HepG2 (cell line): ENCODE results near the gene AIF1. TPM values are rescaled to one million over a fixed set of nuclear protein-coding genes. Genes with fewer than 3 reads are reported as not detected.
A peak's percentile ranks its signal among the peaks of the same experiment; 100 is the strongest.

Experiments
- AGO1 ChIP-seq: fragments of 200-400 bp; formaldehyde crosslinking; IDR thresholded peaks from 2 replicates; pipeline ENCODE4 v1.6.1; 2017; ENCODE audit warnings: mild to moderate bottlenecking, low read depth, low read length, moderate library complexity; ENCODE audit not compliant: poor library complexity, severe bottlenecking
- FOXC1 ChIP-seq: sonication (generic); formaldehyde crosslinking; IDR thresholded peaks from 2 replicates; pipeline ENCODE4 v1.8.0; 2022; ENCODE audit warnings: mild to moderate bottlenecking, missing genetic modification reagents, borderline replicate concordance
- IRF2 ChIP-seq: IDR thresholded peaks from 2 replicates; pipeline ENCODE4 v1.6.1; 2018; ENCODE audit warnings: missing genetic modification reagents, missing compliant biosample characterization
- MXD4 ChIP-seq: IDR thresholded peaks from 2 replicates; pipeline ENCODE4 v1.6.1; 2016; ENCODE audit warnings: mild to moderate bottlenecking, missing biosample characterization, missing genetic modification reagents
- NFYB ChIP-seq: sonication (generic); formaldehyde crosslinking; IDR thresholded peaks from 2 replicates; pipeline ENCODE4 v1.4.0; 2020; ENCODE audit warnings: missing genetic modification reagents
- NKX3-1 ChIP-seq: sonication (generic); formaldehyde crosslinking; IDR thresholded peaks from 2 replicates; pipeline ENCODE4 v1.5.0; 2020; ENCODE audit warnings: missing genetic modification reagents
- PAX8 ChIP-seq: sonication (generic); formaldehyde crosslinking; IDR thresholded peaks from 2 replicates; pipeline ENCODE4 v1.8.0; 2022; ENCODE audit warnings: mild to moderate bottlenecking, missing genetic modification reagents, borderline replicate concordance
- RFXANK ChIP-seq: IDR thresholded peaks from 2 replicates; pipeline ENCODE4 v1.6.1; 2016
- SRY ChIP-seq: sonication (generic); formaldehyde crosslinking; IDR thresholded peaks from 2 replicates; pipeline ENCODE4 v1.8.0; 2022; ENCODE audit warnings: mild to moderate bottlenecking, missing genetic modification reagents
- USF2 ChIP-seq, 2 experiments: sonication (generic) in 1 of 2; formaldehyde crosslinking in 1 of 2; IDR thresholded peaks; 2 replicates each; pipeline versions ENCODE4 v1.5.1 to v1.6.1; 2011 to 2020; ENCODE audit warnings: borderline replicate concordance in 1 of 2, low read depth in 1 of 2, low read length in 1 of 2, mild to moderate bottlenecking in 1 of 2, missing genetic modification reagents in 1 of 2, moderate library complexity in 1 of 2
- ZNF232 ChIP-seq: sonication (generic); formaldehyde crosslinking; IDR thresholded peaks from 2 replicates; pipeline ENCODE4 v1.4.0; 2020; ENCODE audit warnings: missing genetic modification reagents, borderline replicate concordance
- ZNF256 ChIP-seq: sonication (generic); formaldehyde crosslinking; conservative IDR thresholded peaks from 2 replicates; pipeline ENCODE4 v1.4.0; 2020; ENCODE audit warnings: missing genetic modification reagents
- ZNF430 ChIP-seq: sonication (generic); formaldehyde crosslinking; IDR thresholded peaks from 2 replicates; pipeline ENCODE4 v1.9.0; 2021; ENCODE audit warnings: mild to moderate bottlenecking, missing genetic modification reagents
- ZNF446 ChIP-seq: sonication (generic); formaldehyde crosslinking; IDR thresholded peaks from 2 replicates; pipeline ENCODE4 v1.5.0; 2020; ENCODE audit warnings: mild to moderate bottlenecking, missing genetic modification reagents
- ZNF572 ChIP-seq: sonication (generic); formaldehyde crosslinking; IDR thresholded peaks from 2 replicates; pipeline ENCODE4 v1.5.1; 2020; ENCODE audit warnings: mild to moderate bottlenecking, missing genetic modification reagents
- polyA plus RNA-seq, 8 experiments: library from polyadenylated mRNA; depleted of rRNA in 3 of 8; stranded (reverse) in 7 of 8; unstranded in 1 of 8; fragments of >200 nt; fragmentation: Illumina TruSeq in 4 of 8; extraction: Trizol in 4 of 8; gene quantifications; 2 replicates each; pipeline versions ENCODE4 v1.2.1 to v1.2.3, GENCODE V29; 2011 to 2016; ENCODE audit warnings: low read depth in 4 of 8, missing spikeins in 1 of 8, mixed read lengths in 1 of 8; ENCODE audit not compliant: insufficient read depth in 1 of 8
- total RNA-seq, 5 experiments: library from RNA; depleted of rRNA; stranded (reverse); fragments of >200 nt; fragmentation: Illumina TruSeq; extraction: Trizol; gene quantifications; 2 replicates each; pipeline ENCODE4 v1.2.3, GENCODE V29; 2016; ENCODE audit warnings: low read depth in 1 of 5
- TF ChIP-seq, protein P1 (sequence below): sonication (generic); formaldehyde crosslinking; IDR thresholded peaks from 2 replicates; pipeline ENCODE4 v1.5.1; 2020; ENCODE audit warnings: mild to moderate bottlenecking, missing genetic modification reagents, borderline replicate concordance
- TF ChIP-seq, protein P2 (sequence below): sonication (generic); formaldehyde crosslinking; IDR thresholded peaks from 2 replicates; pipeline ENCODE4 v1.8.0; 2022; ENCODE audit warnings: mild to moderate bottlenecking, missing genetic modification reagents; ENCODE audit not compliant: insufficient replicate concordance
- TF ChIP-seq, protein P3 (sequence below): sonication (generic); formaldehyde crosslinking; IDR thresholded peaks from 2 replicates; pipeline ENCODE4 v1.4.0; 2020; ENCODE audit warnings: missing genetic modification reagents

Gene AIF1
- total and polyA plus RNA-seq, 2 of the 13 experiments (the other 11 are each of a cell fraction or from before 2014, with no cell fraction given): 1.5 TPM; not detected in 1

GRCh38 chr6:31664790-31665500, 49.9 kb downstream of the AIF1 start, which contains the start of gene GPANK1 (continued):
- TF ChIP-seq, protein P1, sequence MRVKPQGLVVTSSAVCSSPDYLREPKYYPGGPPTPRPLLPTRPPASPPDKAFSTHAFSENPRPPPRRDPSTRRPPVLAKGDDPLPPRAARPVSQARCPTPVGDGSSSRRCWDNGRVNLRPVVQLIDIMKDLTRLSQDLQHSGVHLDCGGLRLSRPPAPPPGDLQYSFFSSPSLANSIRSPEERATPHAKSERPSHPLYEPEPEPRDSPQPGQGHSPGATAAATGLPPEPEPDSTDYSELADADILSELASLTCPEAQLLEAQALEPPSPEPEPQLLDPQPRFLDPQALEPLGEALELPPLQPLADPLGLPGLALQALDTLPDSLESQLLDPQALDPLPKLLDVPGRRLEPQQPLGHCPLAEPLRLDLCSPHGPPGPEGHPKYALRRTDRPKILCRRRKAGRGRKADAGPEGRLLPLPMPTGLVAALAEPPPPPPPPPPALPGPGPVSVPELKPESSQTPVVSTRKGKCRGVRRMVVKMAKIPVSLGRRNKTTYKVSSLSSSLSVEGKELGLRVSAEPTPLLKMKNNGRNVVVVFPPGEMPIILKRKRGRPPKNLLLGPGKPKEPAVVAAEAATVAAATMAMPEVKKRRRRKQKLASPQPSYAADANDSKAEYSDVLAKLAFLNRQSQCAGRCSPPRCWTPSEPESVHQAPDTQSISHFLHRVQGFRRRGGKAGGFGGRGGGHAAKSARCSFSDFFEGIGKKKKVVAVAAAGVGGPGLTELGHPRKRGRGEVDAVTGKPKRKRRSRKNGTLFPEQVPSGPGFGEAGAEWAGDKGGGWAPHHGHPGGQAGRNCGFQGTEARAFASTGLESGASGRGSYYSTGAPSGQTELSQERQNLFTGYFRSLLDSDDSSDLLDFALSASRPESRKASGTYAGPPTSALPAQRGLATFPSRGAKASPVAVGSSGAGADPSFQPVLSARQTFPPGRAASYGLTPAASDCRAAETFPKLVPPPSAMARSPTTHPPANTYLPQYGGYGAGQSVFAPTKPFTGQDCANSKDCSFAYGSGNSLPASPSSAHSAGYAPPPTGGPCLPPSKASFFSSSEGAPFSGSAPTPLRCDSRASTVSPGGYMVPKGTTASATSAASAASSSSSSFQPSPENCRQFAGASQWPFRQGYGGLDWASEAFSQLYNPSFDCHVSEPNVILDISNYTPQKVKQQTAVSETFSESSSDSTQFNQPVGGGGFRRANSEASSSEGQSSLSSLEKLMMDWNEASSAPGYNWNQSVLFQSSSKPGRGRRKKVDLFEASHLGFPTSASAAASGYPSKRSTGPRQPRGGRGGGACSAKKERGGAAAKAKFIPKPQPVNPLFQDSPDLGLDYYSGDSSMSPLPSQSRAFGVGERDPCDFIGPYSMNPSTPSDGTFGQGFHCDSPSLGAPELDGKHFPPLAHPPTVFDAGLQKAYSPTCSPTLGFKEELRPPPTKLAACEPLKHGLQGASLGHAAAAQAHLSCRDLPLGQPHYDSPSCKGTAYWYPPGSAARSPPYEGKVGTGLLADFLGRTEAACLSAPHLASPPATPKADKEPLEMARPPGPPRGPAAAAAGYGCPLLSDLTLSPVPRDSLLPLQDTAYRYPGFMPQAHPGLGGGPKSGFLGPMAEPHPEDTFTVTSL (CRISPR knock-in tag): peak; percentile 38; the same call in 1 of the 2 replicates
- no peak for TF ChIP-seq PAX8 (CRISPR knock-in tag)
- peak; percentile 24; the same call in 1 of the 2 replicates for TF ChIP-seq MXD4
- 0 out of 2 replicates have a peak, but pooled peaks have one; percentile 40 for TF ChIP-seq ZNF430 (CRISPR knock-in tag)
- TF ChIP-seq ZNF232: peak; percentile 67; the same call in 1 of the 2 replicates
- TF ChIP-seq RFXANK (CRISPR knock-in tag): no peak
- TF ChIP-seq AGO1: no peak
- TF ChIP-seq USF2 (IDR thresholded peaks at IDR 0.05; ENCODE audit: low read depth, low read length): no peak
- TF ChIP-seq USF2 (CRISPR knock-in tag; IDR thresholded peaks at IDR 0.05; ENCODE audit: borderline replicate concordance): no peak
- TF ChIP-seq NKX3-1: peak; percentile 54; the same call in 1 of the 2 replicates
- no peak for TF ChIP-seq FOXC1 (CRISPR knock-in tag)
- no peak for TF ChIP-seq IRF2 (CRISPR knock-in tag)
- TF ChIP-seq, protein P2, sequence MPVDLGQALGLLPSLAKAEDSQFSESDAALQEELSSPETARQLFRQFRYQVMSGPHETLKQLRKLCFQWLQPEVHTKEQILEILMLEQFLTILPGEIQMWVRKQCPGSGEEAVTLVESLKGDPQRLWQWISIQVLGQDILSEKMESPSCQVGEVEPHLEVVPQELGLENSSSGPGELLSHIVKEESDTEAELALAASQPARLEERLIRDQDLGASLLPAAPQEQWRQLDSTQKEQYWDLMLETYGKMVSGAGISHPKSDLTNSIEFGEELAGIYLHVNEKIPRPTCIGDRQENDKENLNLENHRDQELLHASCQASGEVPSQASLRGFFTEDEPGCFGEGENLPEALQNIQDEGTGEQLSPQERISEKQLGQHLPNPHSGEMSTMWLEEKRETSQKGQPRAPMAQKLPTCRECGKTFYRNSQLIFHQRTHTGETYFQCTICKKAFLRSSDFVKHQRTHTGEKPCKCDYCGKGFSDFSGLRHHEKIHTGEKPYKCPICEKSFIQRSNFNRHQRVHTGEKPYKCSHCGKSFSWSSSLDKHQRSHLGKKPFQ (CRISPR knock-in tag): no peak
- no peak for TF ChIP-seq SRY (CRISPR knock-in tag)
- peak; percentile 31; the same call in 1 of the 2 replicates for TF ChIP-seq NFYB
- TF ChIP-seq ZNF446 (CRISPR knock-in tag): 0 out of 2 replicates have a peak, but pooled peaks have one; percentile 41
- peak; percentile 39; the same call in 1 of the 2 replicates for TF ChIP-seq ZNF256
- TF ChIP-seq, protein P3, sequence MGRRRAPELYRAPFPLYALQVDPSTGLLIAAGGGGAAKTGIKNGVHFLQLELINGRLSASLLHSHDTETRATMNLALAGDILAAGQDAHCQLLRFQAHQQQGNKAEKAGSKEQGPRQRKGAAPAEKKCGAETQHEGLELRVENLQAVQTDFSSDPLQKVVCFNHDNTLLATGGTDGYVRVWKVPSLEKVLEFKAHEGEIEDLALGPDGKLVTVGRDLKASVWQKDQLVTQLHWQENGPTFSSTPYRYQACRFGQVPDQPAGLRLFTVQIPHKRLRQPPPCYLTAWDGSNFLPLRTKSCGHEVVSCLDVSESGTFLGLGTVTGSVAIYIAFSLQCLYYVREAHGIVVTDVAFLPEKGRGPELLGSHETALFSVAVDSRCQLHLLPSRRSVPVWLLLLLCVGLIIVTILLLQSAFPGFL (CRISPR knock-in tag): no peak
- no peak for TF ChIP-seq ZNF572
